IMR-90 (cell line): ENCODE results near the gene OR1J1. TPM values are rescaled to one million over a fixed set of nuclear protein-coding genes. Genes with fewer than 3 reads are reported as not detected.

ENCODE experiments used
- ATAC-seq: fragments of 200-7000 bp; cut with Tn5 transposase; 2 replicates; pipeline ENCODE4 v1.9.1; 2020; ENCODE audit warnings: low read depth, mild to moderate bottlenecking, moderate library complexity
- BruUV-seq: library from RNA; stranded (reverse); fragments of 400-500 nt; replicated peaks from 2 replicates; lab custom pipeline; 2021; lab: Mats Ljungman, UMichigan
- CTCF ChIA-PET: fragments of 300-600 bp; formaldehyde crosslinking; extraction: SDS; loops from one replicate; lab custom pipeline; 2021; ENCODE audit warnings: antibody characterized with exemption; lab: Yijun Ruan, JAX
- POLR2A ChIA-PET: fragments of 300-600 bp; sonication (Branson Sonifier 250); formaldehyde crosslinking; loops from one replicate; lab custom pipeline; 2022; ENCODE audit warnings: antibody characterized with exemption; ENCODE audit not compliant: unreplicated experiment; lab: Charles Lee
- DNase-seq: peaks from one replicate; pipeline ENCODE4 v3.0.0; 2013
- H2AFZ ChIP-seq: replicated peaks from 2 replicates; pipeline ENCODE3; 2013; ENCODE audit warnings: low read length, mild to moderate bottlenecking; ENCODE audit not compliant: poor library complexity
- H2AK5ac ChIP-seq: 2 replicates; pipeline ENCODE4 v1.6.1; 2013; ENCODE audit warnings: low read depth, low read length, inconsistent platforms
- H2AK9ac ChIP-seq: replicated peaks from 2 replicates; pipeline ENCODE3; 2013; ENCODE audit warnings: mild to moderate bottlenecking, low read depth, low read length, moderate library complexity; ENCODE audit not compliant: poor library complexity
- H2BK120ac ChIP-seq: 2 replicates; pipeline ENCODE4 v1.6.1; 2013; ENCODE audit warnings: low read depth, low read length, inconsistent platforms
- H2BK15ac ChIP-seq: 3 replicates; pipeline ENCODE4 v1.6.1; 2013; ENCODE audit warnings: low read depth, low read length, inconsistent platforms
- H2BK20ac ChIP-seq: 2 replicates; pipeline ENCODE4 v1.6.1; 2013; ENCODE audit warnings: low read depth, mild to moderate bottlenecking, inconsistent platforms, low read length, moderate library complexity
- H2BK5ac ChIP-seq: 2 replicates; pipeline ENCODE4 v1.6.1; 2013; ENCODE audit warnings: mild to moderate bottlenecking, low read depth, low read length, inconsistent platforms; ENCODE audit not compliant: poor library complexity, severe bottlenecking
- H3K14ac ChIP-seq: replicated peaks from 2 replicates; pipeline ENCODE4 v1.6.1; 2013; ENCODE audit warnings: low read depth, low read length, inconsistent platforms
- H3K18ac ChIP-seq: 2 replicates; pipeline ENCODE4 v1.6.1; 2013; ENCODE audit warnings: low read depth, low read length, control low read depth
- H3K23ac ChIP-seq: 2 replicates; pipeline ENCODE4 v1.6.1; 2013; ENCODE audit warnings: low read depth, low read length, inconsistent platforms
- H3K27ac ChIP-seq: 2 replicates; pipeline ENCODE4 v1.5.1; 2013; ENCODE audit warnings: mild to moderate bottlenecking, control low read depth, low read length; ENCODE audit not compliant: insufficient read depth
- H3K27me3 ChIP-seq: 2 replicates; pipeline ENCODE4 v1.6.1; 2013; ENCODE audit warnings: low read length; ENCODE audit not compliant: control insufficient read depth, insufficient read depth
- H3K36me3 ChIP-seq: 2 replicates; pipeline ENCODE4 v1.6.1; 2013; ENCODE audit warnings: low read length, mixed read lengths; ENCODE audit not compliant: control insufficient read depth, insufficient read depth
- H3K4ac ChIP-seq: 2 replicates; pipeline ENCODE4 v1.6.1; 2013; ENCODE audit warnings: low read depth, low read length, inconsistent platforms
- H3K4me1 ChIP-seq: 2 replicates; pipeline ENCODE4 v1.6.1; 2013; ENCODE audit warnings: low read length, mixed read lengths; ENCODE audit not compliant: control insufficient read depth, insufficient read depth
- H3K4me2 ChIP-seq: 2 replicates; pipeline ENCODE4 v1.6.1; 2013; ENCODE audit warnings: low read depth, mild to moderate bottlenecking, control low read depth, low read length, moderate library complexity
- H3K4me3 ChIP-seq: 2 replicates; pipeline ENCODE4 v1.5.1; 2013; ENCODE audit warnings: low read depth, mild to moderate bottlenecking, control low read depth, low read length, moderate library complexity; ENCODE audit not compliant: insufficient read depth
- H3K56ac ChIP-seq: 2 replicates; pipeline ENCODE4 v1.6.1; 2013; ENCODE audit warnings: low read length, inconsistent platforms; ENCODE audit not compliant: insufficient read depth; ENCODE audit errors: extremely low read depth
- H3K79me1 ChIP-seq, 2 experiments: 2 replicates each; pipeline ENCODE4 v1.6.1; 2013; ENCODE audit warnings: low read length in 2 of 2, inconsistent platforms in 1 of 2, low read depth in 1 of 2
- H3K9ac ChIP-seq: 2 replicates; pipeline ENCODE4 v1.6.1; 2013; ENCODE audit warnings: low read depth, low read length, control low read depth
- H3K9me1 ChIP-seq: 2 replicates; pipeline ENCODE4 v1.6.1; 2013; ENCODE audit warnings: low read length, inconsistent platforms; ENCODE audit not compliant: insufficient read depth
- H3K9me3 ChIP-seq: 2 replicates; pipeline ENCODE4 v1.6.1; 2013; ENCODE audit warnings: low read length; ENCODE audit not compliant: control insufficient read depth, insufficient read depth
- H4K20me1 ChIP-seq: 2 replicates; pipeline ENCODE4 v1.6.1; 2013; ENCODE audit warnings: low read length, inconsistent platforms; ENCODE audit not compliant: insufficient read depth
- H4K5ac ChIP-seq: 2 replicates; pipeline ENCODE4 v1.6.1; 2013; ENCODE audit warnings: mild to moderate bottlenecking, low read depth, low read length, control low read depth
- H4K8ac ChIP-seq, 2 experiments: 2 replicates each; pipeline ENCODE4 v1.6.1; 2013; ENCODE audit warnings: low read depth in 2 of 2, low read length in 2 of 2, control low read depth in 1 of 2, inconsistent platforms in 1 of 2
- H4K91ac ChIP-seq: 2 replicates; pipeline ENCODE4 v1.6.1; 2013; ENCODE audit warnings: low read depth, low read length, inconsistent platforms; ENCODE audit not compliant: insufficient read depth
- CTCF ChIP-seq: conservative IDR thresholded peaks from 2 replicates; pipeline ENCODE4 v1.5.1; 2012; ENCODE audit warnings: mild to moderate bottlenecking, low read depth, low read length, improper control_type of control experiment
- MAZ ChIP-seq: IDR thresholded peaks from 2 replicates; pipeline ENCODE4 v1.6.1; 2012; ENCODE audit warnings: low read depth, mild to moderate bottlenecking, low read length, improper control_type of control experiment, moderate library complexity, borderline replicate concordance
- NFE2L2 ChIP-seq: fragments of 150-350 bp; IDR thresholded peaks from 2 replicates; pipeline ENCODE4 v1.6.1; 2016; ENCODE audit warnings: low read depth, mild to moderate bottlenecking, low read length
- RAD21 ChIP-seq: IDR thresholded peaks from 2 replicates; pipeline ENCODE4 v1.6.1; 2012; ENCODE audit warnings: low read length, improper control_type of control experiment
- RCOR1 ChIP-seq: IDR thresholded peaks from 2 replicates; pipeline ENCODE4 v1.6.1; 2012; ENCODE audit warnings: mild to moderate bottlenecking, low read length, improper control_type of control experiment; ENCODE audit not compliant: insufficient replicate concordance
- WGBS, 2 experiments: methylation state at CpG; one replicate each; pipeline versions ENCODE4 v1.1.5 to v1.1.7; 2013; ENCODE audit warnings: missing lambda C conversion rate in 2 of 2; ENCODE audit not compliant: insufficient read length in 1 of 2; ENCODE audit errors: extremely low coverage in 2 of 2; 5-methylcytosine and 5-hydroxymethylcytosine counted together
- dilution Hi-C: fragments of 300-500 bp; cut with HindIII; formaldehyde crosslinking; loops from one replicate; pipeline ENCODE4 v1.14.3; 2018; ENCODE audit warnings: low sequenced_read_pairs; ENCODE audit not compliant: unreplicated experiment
- in situ Hi-C: fragments of 300-500 bp; cut with MboI; formaldehyde crosslinking; loops from 3 replicates; pipeline ENCODE4 v1.14.3; 2019; ENCODE audit warnings: low sequenced_read_pairs, inconsistent platforms, mixed read lengths
- intact Hi-C: fragments of 100-400 bp; cut with micrococcal nuclease; formaldehyde crosslinking; loops from 2 replicates; pipeline ENCODE4 v1.10.0; 2022
- polyA plus RNA-seq, 3 experiments: library from polyadenylated mRNA; depleted of rRNA; stranded (reverse); fragments of >200 nt; gene quantifications; 2 replicates each; pipeline ENCODE4 v1.2.3, GENCODE V29; 2012; ENCODE audit warnings: low replicate concordance in 1 of 3
- total RNA-seq: library from RNA; depleted of rRNA; stranded (reverse); fragments of >200 nt; gene quantifications from 2 replicates; pipeline ENCODE4 v1.2.3, GENCODE V29; 2012
- TF ChIP-seq, protein P1 (sequence below): fragments of 150-350 bp; IDR thresholded peaks from 2 replicates; pipeline ENCODE4 v1.6.1; 2017; ENCODE audit warnings: mild to moderate bottlenecking, antibody characterized with exemption, low read length, low read depth

OR1J1 gene
- total and polyA plus RNA-seq, 2 of the 4 experiments (the other 2 are of a cell fraction), result not detected

- Histone ChIP-seq H3K4me1 (no peaks in the 10 kb centered on the region), H3K9me1 (no peaks in the 10 kb centered on the region), H3K18ac (no peak overlapping the region), H3K14ac (no peak overlapping the region), H3K79me1 (no peaks in the 10 kb centered on the region), H2BK20ac (no peak overlapping the region), H3K4ac (no peak overlapping the region), H3K36me3 (no peaks in the 10 kb centered on the region), H2AK5ac (no peak overlapping the region), H3K56ac (no peak overlapping the region), H3K27me3 (peaks cover 11% of the 10 kb centered on the region), H4K20me1 (no peaks in the 10 kb centered on the region), H3K9me3 (no peaks in the 10 kb centered on the region), H3K27ac (no peak overlapping the region), H2AK9ac (no peak overlapping the region), H2BK120ac (no peak overlapping the region), H3K4me2 (no peak overlapping the region), H3K9ac (no peak overlapping the region), H4K91ac (no peak overlapping the region), H2BK5ac (no peak overlapping the region), H2BK15ac (no peak overlapping the region), H4K5ac (no peak overlapping the region), H3K4me3 (no peak overlapping the region), H4K8ac (no peak overlapping the region), H2AFZ (no peak overlapping the region), H3K23ac (no peak overlapping the region)
- TF ChIP-seq MAZ (no peak), CTCF (no peak), NFE2L2 (no peak), RCOR1 (no peak), RAD21 (no peak)
- TF ChIP-seq, protein P1, sequence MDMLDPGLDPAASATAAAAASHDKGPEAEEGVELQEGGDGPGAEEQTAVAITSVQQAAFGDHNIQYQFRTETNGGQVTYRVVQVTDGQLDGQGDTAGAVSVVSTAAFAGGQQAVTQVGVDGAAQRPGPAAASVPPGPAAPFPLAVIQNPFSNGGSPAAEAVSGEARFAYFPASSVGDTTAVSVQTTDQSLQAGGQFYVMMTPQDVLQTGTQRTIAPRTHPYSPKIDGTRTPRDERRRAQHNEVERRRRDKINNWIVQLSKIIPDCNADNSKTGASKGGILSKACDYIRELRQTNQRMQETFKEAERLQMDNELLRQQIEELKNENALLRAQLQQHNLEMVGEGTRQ, result no peak
- intact Hi-C loops, result no loop called here
- ChIA-PET POLR2A (no interaction called here), CTCF (no interaction called here)
- dilution Hi-C loops, result no loop called here
- in situ Hi-C loops, result no loop called here
- ATAC-seq (no peak), DNase-seq (no peak)
- 0% methylated on average over 1 of the region's 2 CpGs; no CpG with 5 or more reads in 1 of the 2 experiments for WGBS, 2 experiments
- no TSS peak for BruUV-seq
These were observed 29.2 kb upstream of the OR1J1 start for GRCh38 chr9:122506964-122507363.
